ENCODE data around the gene ABHD6. TPM values are rescaled to one million over a fixed set of nuclear protein-coding genes. Genes with fewer than 3 reads are reported as not detected.

The ABHD6 gene
- total and polyA plus RNA-seq, 9 of the 15 experiments (the other 6 are each of a cell fraction or from before 2014, with no cell fraction given): 0.53 to 3.6 (median 2.5) TPM

Small RNAs within 50 kb of the gene (small RNA-seq; reads per million reads assigned to genes)
- not detected for gene AC098479.1

Other genes with a start within 250 kb of the ABHD6 start
- gene FLNB, start 229.4 kb upstream of the ABHD6 start, total RNA-seq (2014; rRNA removed): 27.6 and 37.5 TPM in 2 replicates
- gene FLNB, start 229.4 kb upstream of the ABHD6 start, total RNA-seq (2014; rRNA removed; fragmentation: Illumina TruSeq; extraction: Trizol): 22.5 and 25.6 TPM in 2 replicates
- gene FLNB, start 229.4 kb upstream of the ABHD6 start, total RNA-seq (2015; rRNA removed; fragmentation: Illumina TruSeq; extraction: Trizol): 27.4 and 27.9 TPM in 2 replicates
- 43.3 and 48.1 TPM in 2 replicates for gene FLNB, start 229.4 kb upstream of the ABHD6 start, total RNA-seq (2021)
- 20.3 and 27.7 TPM in 2 replicates for gene FLNB, start 229.4 kb upstream of the ABHD6 start, polyA plus RNA-seq (2011; rRNA removed)
- 32.2 and 33.4 TPM in 2 replicates for gene FLNB, start 229.4 kb upstream of the ABHD6 start, polyA plus RNA-seq (2014; fragmentation: Illumina TruSeq; extraction: Trizol)
- 10 to 100 TPM in 1 of 2 experiments, 1 to 10 TPM in 1; 9.4 to 13.0 TPM for gene FLNB, start 229.4 kb upstream of the ABHD6 start, polyA plus RNA-seq (2014; fragmentation: Nextera tagmentation; extraction: Ambion mirVana)
- gene FLNB, start 229.4 kb upstream of the ABHD6 start, polyA plus RNA-seq (2014; rRNA removed): 17.0 and 19.0 TPM in 2 replicates
- not detected in 2 replicates for gene DNASE1L3, start 26.8 kb upstream of the ABHD6 start, total RNA-seq (2014; rRNA removed)
- not detected in 2 replicates for gene DNASE1L3, start 26.8 kb upstream of the ABHD6 start, total RNA-seq (2014; rRNA removed; fragmentation: Illumina TruSeq; extraction: Trizol)
- gene DNASE1L3, start 26.8 kb upstream of the ABHD6 start, total RNA-seq (2015; rRNA removed; fragmentation: Illumina TruSeq; extraction: Trizol): not detected in 2 replicates
- not detected in 2 replicates for gene DNASE1L3, start 26.8 kb upstream of the ABHD6 start, total RNA-seq (2021)
- 0.06 TPM in 1 of 2 replicates, not detected in the other for gene DNASE1L3, start 26.8 kb upstream of the ABHD6 start, polyA plus RNA-seq (2011; rRNA removed)
- not detected in 2 replicates for gene DNASE1L3, start 26.8 kb upstream of the ABHD6 start, polyA plus RNA-seq (2014; fragmentation: Illumina TruSeq; extraction: Trizol)
- gene DNASE1L3, start 26.8 kb upstream of the ABHD6 start, polyA plus RNA-seq (2014; fragmentation: Nextera tagmentation; extraction: Ambion mirVana): not detected
- gene DNASE1L3, start 26.8 kb upstream of the ABHD6 start, polyA plus RNA-seq (2014; rRNA removed): not detected in 2 replicates
- gene RPP14, start 68.5 kb downstream of the ABHD6 start, total RNA-seq (2014; rRNA removed): 13.9 and 15.9 TPM in 2 replicates
- 13.5 and 15.5 TPM in 2 replicates for gene RPP14, start 68.5 kb downstream of the ABHD6 start, total RNA-seq (2014; rRNA removed; fragmentation: Illumina TruSeq; extraction: Trizol)
- 19.9 and 20.4 TPM in 2 replicates for gene RPP14, start 68.5 kb downstream of the ABHD6 start, total RNA-seq (2015; rRNA removed; fragmentation: Illumina TruSeq; extraction: Trizol)
- gene RPP14, start 68.5 kb downstream of the ABHD6 start, total RNA-seq (2021): 14.9 and 17.0 TPM in 2 replicates
- gene RPP14, start 68.5 kb downstream of the ABHD6 start, polyA plus RNA-seq (2011; rRNA removed): 14.7 and 18.9 TPM in 2 replicates
- gene RPP14, start 68.5 kb downstream of the ABHD6 start, polyA plus RNA-seq (2014; fragmentation: Illumina TruSeq; extraction: Trizol): 14.6 and 15.4 TPM in 2 replicates
- gene RPP14, start 68.5 kb downstream of the ABHD6 start, polyA plus RNA-seq (2014; fragmentation: Nextera tagmentation; extraction: Ambion mirVana): 10 to 100 TPM; 20.5 to 20.8 TPM
- gene RPP14, start 68.5 kb downstream of the ABHD6 start, polyA plus RNA-seq (2014; rRNA removed): 15.1 and 19.0 TPM in 2 replicates
- 1.8 and 2.7 TPM in 2 replicates for gene HTD2, start 68.7 kb downstream of the ABHD6 start, total RNA-seq (2014; rRNA removed)
- gene HTD2, start 68.7 kb downstream of the ABHD6 start, total RNA-seq (2014; rRNA removed; fragmentation: Illumina TruSeq; extraction: Trizol): 10.5 and 12.7 TPM in 2 replicates
- 5.8 and 6.9 TPM in 2 replicates for gene HTD2, start 68.7 kb downstream of the ABHD6 start, total RNA-seq (2015; rRNA removed; fragmentation: Illumina TruSeq; extraction: Trizol)
- 8.3 and 9.6 TPM in 2 replicates for gene HTD2, start 68.7 kb downstream of the ABHD6 start, total RNA-seq (2021)
- 9.4 and 11.6 TPM in 2 replicates for gene HTD2, start 68.7 kb downstream of the ABHD6 start, polyA plus RNA-seq (2011; rRNA removed)
- gene HTD2, start 68.7 kb downstream of the ABHD6 start, polyA plus RNA-seq (2014; fragmentation: Illumina TruSeq; extraction: Trizol): 2.2 and 6.8 TPM in 2 replicates
- gene HTD2, start 68.7 kb downstream of the ABHD6 start, polyA plus RNA-seq (2014; fragmentation: Nextera tagmentation; extraction: Ambion mirVana): 10 to 100 TPM; 13.9 to 22.8 TPM
- gene HTD2, start 68.7 kb downstream of the ABHD6 start, polyA plus RNA-seq (2014; rRNA removed): 5.8 and 8.0 TPM in 2 replicates
- 11.3 and 12.4 TPM in 2 replicates for gene PXK, start 95.1 kb downstream of the ABHD6 start, total RNA-seq (2014; rRNA removed)
- 12.9 and 15.3 TPM in 2 replicates for gene PXK, start 95.1 kb downstream of the ABHD6 start, total RNA-seq (2014; rRNA removed; fragmentation: Illumina TruSeq; extraction: Trizol)
- 9.7 and 10.0 TPM in 2 replicates for gene PXK, start 95.1 kb downstream of the ABHD6 start, total RNA-seq (2015; rRNA removed; fragmentation: Illumina TruSeq; extraction: Trizol)
- 10.8 and 14.0 TPM in 2 replicates for gene PXK, start 95.1 kb downstream of the ABHD6 start, total RNA-seq (2021)
- 10.6 and 11.1 TPM in 2 replicates for gene PXK, start 95.1 kb downstream of the ABHD6 start, polyA plus RNA-seq (2011; rRNA removed)
- gene PXK, start 95.1 kb downstream of the ABHD6 start, polyA plus RNA-seq (2014; fragmentation: Illumina TruSeq; extraction: Trizol): 15.3 and 19.9 TPM in 2 replicates
- 1 to 10 TPM; 3.3 to 4.8 TPM for gene PXK, start 95.1 kb downstream of the ABHD6 start, polyA plus RNA-seq (2014; fragmentation: Nextera tagmentation; extraction: Ambion mirVana)
- 12.7 and 14.5 TPM in 2 replicates for gene PXK, start 95.1 kb downstream of the ABHD6 start, polyA plus RNA-seq (2014; rRNA removed)
- 57.7 and 123 TPM in 2 replicates for gene PDHB, start 196.0 kb downstream of the ABHD6 start, total RNA-seq (2014; rRNA removed)
- gene PDHB, start 196.0 kb downstream of the ABHD6 start, total RNA-seq (2014; rRNA removed; fragmentation: Illumina TruSeq; extraction: Trizol): 66.0 and 71.2 TPM in 2 replicates
- 55.6 and 58.6 TPM in 2 replicates for gene PDHB, start 196.0 kb downstream of the ABHD6 start, total RNA-seq (2015; rRNA removed; fragmentation: Illumina TruSeq; extraction: Trizol)
- gene PDHB, start 196.0 kb downstream of the ABHD6 start, total RNA-seq (2021): 50.9 and 51.2 TPM in 2 replicates
- gene PDHB, start 196.0 kb downstream of the ABHD6 start, polyA plus RNA-seq (2011; rRNA removed): 68.6 and 85.2 TPM in 2 replicates
- gene PDHB, start 196.0 kb downstream of the ABHD6 start, polyA plus RNA-seq (2014; fragmentation: Illumina TruSeq; extraction: Trizol): 54.3 and 58.0 TPM in 2 replicates
- gene PDHB, start 196.0 kb downstream of the ABHD6 start, polyA plus RNA-seq (2014; fragmentation: Nextera tagmentation; extraction: Ambion mirVana): 100 to 1,000 TPM; 166 to 178 TPM
- 90.0 and 131 TPM in 2 replicates for gene PDHB, start 196.0 kb downstream of the ABHD6 start, polyA plus RNA-seq (2014; rRNA removed)

All from K562 (cell line).